Gastroesophageal sphincter (tissue), 4 donors: Measurements from ENCODE around the gene C14orf119. TPM values are rescaled to one million over a fixed set of nuclear protein-coding genes. Genes with fewer than 3 reads are reported as not detected.
A peak's percentile ranks its signal among the peaks of the same experiment; 100 is the strongest.
"Not testable (repeated sequence)": the region's sequence is repeated elsewhere in the genome, so short reads cannot be mapped to it uniquely, and the experiment has no call there.

Experiments
- ATAC-seq: fragments of 150-250 bp; one replicate; pipeline ENCODE4 v1.9.1; 2016; ENCODE audit warnings: mild to moderate bottlenecking, moderate library complexity
- H3K27ac ChIP-seq, 4 donors: fragments of 200-600 bp; sonication (generic) in 3 of 4; 1 replicate in 3 of 4; 2 replicates in 1 of 4; pipeline ENCODE4 v1.5.1; 2016 to 2019
- H3K27me3 ChIP-seq: fragments of 200-600 bp; sonication (generic); one replicate; pipeline ENCODE4 v1.5.1; 2019
- H3K36me3 ChIP-seq, 2 donors: fragments of 200-600 bp; sonication (generic); one replicate each; pipeline ENCODE4 v1.5.1; 2019; ENCODE audit warnings: control low read depth in 1 of 2
- H3K4me1 ChIP-seq, 3 donors: fragments of 200-600 bp; sonication (generic); 1 replicate in 2 of 3; 2 replicates in 1 of 3; pipeline ENCODE4 v1.5.1; 2016 to 2019; ENCODE audit warnings: control low read depth in 2 of 3
- H3K4me3 ChIP-seq, 2 donors: fragments of 200-600 bp; sonication (generic); one replicate each; pipeline ENCODE4 v1.5.1; 2019; ENCODE audit warnings: mild to moderate bottlenecking in 1 of 2, moderate library complexity in 1 of 2
- H3K9me3 ChIP-seq, 3 donors: fragments of 200-600 bp; sonication (generic); one replicate each; pipeline ENCODE4 v1.5.1; 2017 to 2019; ENCODE audit warnings: control low read depth in 2 of 3
- CTCF ChIP-seq, 4 experiments: fragments of 200-600 bp in 2 of 4; fragments of 450-650 bp in 2 of 4; sonication (generic) in 1 of 4; IDR thresholded peaks; one replicate each; pipeline ENCODE4 v1.5.1; 2017 to 2019; ENCODE audit warnings: antibody characterized with exemption in 4 of 4, mild to moderate bottlenecking in 2 of 4, moderate library complexity in 2 of 4
- EP300 ChIP-seq: sonication (generic); formaldehyde crosslinking; IDR thresholded peaks from one replicate; pipeline ENCODE4 v1.6.1; 2017; ENCODE audit warnings: antibody characterized with exemption, mild to moderate bottlenecking
- POLR2A ChIP-seq, 2 donors: fragments of 450-650 bp; IDR thresholded peaks; one replicate each; pipeline ENCODE4 v1.6.1; 2017; ENCODE audit warnings: antibody characterized with exemption in 2 of 2, mild to moderate bottlenecking in 2 of 2, moderate library complexity in 1 of 2
- POLR2AphosphoS5 ChIP-seq: sonication (generic); formaldehyde crosslinking; IDR thresholded peaks from one replicate; pipeline ENCODE4 v1.6.1; 2017; ENCODE audit warnings: antibody characterized with exemption
- WGBS, 2 donors: methylation state at CpG; one replicate each; pipeline ENCODE4 v1.1.5; 2018; ENCODE audit warnings: low coverage in 1 of 2; 5-methylcytosine and 5-hydroxymethylcytosine counted together
- total RNA-seq, 4 donors: library from RNA; depleted of rRNA; stranded (reverse); fragments of >200 nt; gene quantifications; one replicate each; pipeline ENCODE4 v1.1.0, GENCODE V29; 2016

Gene C14orf119
- total RNA-seq, 4 donors from 2014 or later, result 31.3 to 38.2 (median 33.4) TPM

DNA sequence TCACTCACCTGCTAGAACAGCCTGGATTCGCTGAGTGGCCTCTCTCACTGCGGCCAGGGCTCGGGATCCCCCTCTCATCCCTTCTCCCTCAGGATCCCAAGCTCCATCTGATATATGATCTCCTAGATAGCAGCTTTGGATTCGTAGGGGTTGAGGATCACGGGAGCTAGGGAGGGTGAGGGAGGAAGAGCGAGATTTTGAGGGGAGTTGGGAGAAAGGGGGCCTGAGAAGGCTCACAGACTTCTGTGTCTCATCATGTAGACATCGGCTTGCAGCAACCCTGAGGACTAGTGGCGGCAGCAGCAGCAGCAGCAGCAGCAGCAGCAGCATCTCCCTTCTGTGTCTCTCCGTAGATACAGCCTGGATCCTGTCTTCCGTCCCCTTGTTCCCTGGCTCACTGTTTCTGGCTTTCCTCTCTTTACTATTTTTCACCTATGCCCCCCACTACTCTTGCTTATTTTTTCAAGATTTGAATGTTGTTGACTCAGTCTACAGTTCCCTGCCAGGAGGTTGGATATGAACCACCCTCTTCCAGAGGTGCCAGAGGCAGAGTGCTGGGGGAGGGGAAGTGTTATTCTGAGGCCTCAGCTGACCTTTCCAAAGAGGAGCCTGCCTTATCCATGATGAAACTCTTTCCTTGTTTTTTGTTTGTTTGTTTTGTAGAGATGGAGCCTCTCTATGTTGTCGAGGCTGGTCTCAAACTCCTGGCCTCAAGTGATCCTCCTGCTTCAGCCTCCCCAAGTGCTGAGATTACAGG, 9.5 kb downstream of the C14orf119 start, which contains the start of gene CIROP:
TSS of gene CIROP (minus strand) at position 399 of the 757 bp plus-strand sequence. CDS start at position 330, 69 bp downstream.
- Histone ChIP-seq H3K4me1 (peaks cover 0 to 10% (median 0%) of the 10 kb centered on the region in 3 donors), H3K27me3 (no peaks in the 10 kb centered on the region), H3K36me3 (no peaks in the 10 kb centered on the region), H3K9me3 (no peaks in the 10 kb centered on the region), H3K4me3 (no peak within 1 kb of the TSS), H3K27ac (no peak within 1 kb of the TSS)
- peak; percentile 28 for ATAC-seq
- TF ChIP-seq EP300, result no peak
- no peak for TF ChIP-seq CTCF (IDR thresholded peaks at IDR 0.05)
- no peak for TF ChIP-seq POLR2A (IDR thresholded peaks at IDR 0.05)
- TF ChIP-seq POLR2AphosphoS5, result no peak
- WGBS, 2 donors, result 56 to 64% methylated on average over 7 to 10 of the region's 11 CpGs

DNA sequence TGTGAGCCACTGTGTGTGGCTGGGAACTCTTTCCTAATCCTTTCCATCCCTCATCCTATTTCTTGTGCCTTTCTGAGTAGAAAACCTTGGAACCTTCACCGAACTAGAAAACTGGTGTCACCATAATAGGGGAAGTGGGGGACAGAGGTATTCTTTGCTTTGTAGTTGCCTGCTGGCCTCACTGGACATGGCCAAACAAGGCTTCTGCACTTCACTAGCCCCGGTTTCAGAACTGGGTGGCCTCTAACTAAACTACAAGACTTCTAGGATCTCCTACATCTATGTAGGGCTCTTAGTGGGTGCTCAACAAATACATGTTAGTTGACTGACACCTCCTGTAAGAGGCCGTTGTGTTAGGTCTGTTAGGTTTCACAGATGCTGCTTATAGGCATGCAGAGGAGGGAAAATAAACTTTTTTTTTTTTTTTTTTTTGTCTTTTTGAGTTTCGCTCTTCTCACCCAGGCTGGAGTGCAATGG, 10.1 kb downstream of the C14orf119 start:
- peaks cover 0 to 10% (median 0%) of the 10 kb centered on the region in 3 donors for H3K4me1 ChIP-seq
- TF ChIP-seq CTCF (IDR thresholded peaks at IDR 0.05) (no peak), POLR2A (IDR thresholded peaks at IDR 0.05) (no peak), POLR2AphosphoS5 (no peak), EP300 (no peak)
- no peaks in the 10 kb centered on the region for H3K27me3 ChIP-seq
- H3K36me3 ChIP-seq, result no peaks in the 10 kb centered on the region
- no peak overlapping the region for H3K4me3 ChIP-seq
- H3K27ac ChIP-seq, result no peak overlapping the region
- no peaks in the 10 kb centered on the region for H3K9me3 ChIP-seq
- no peak for ATAC-seq
- WGBS, 2 donors, result 60 to 94% methylated on average over 1 to 3 of the region's 4 CpGs

DNA sequence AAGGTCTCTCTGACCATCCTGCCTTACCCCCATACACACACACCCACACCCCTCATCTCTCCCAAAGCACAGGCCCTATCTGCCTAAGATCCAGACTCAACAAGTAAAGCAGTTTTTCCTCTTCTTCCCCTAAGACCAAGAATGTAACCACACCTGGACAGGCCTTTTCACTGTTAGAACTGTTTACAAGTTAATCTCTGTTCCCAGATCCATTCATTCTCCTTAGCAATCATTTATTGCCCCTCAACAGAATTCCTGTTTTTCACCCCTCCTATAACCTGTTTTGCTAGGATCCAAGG, 11.4 kb downstream of the C14orf119 start:
- Histone ChIP-seq H3K27ac (no peak overlapping the region), H3K9me3 (no peaks in the 10 kb centered on the region), H3K4me1 (peaks cover 0 to 10% (median 0%) of the 10 kb centered on the region in 3 donors), H3K27me3 (peaks cover 10% of the 10 kb centered on the region), H3K4me3 (no peak overlapping the region), H3K36me3 (no peaks in the 10 kb centered on the region)
- no peak for ATAC-seq
- no peak for TF ChIP-seq POLR2A (IDR thresholded peaks at IDR 0.05)
- TF ChIP-seq EP300, result no peak
- no peak for TF ChIP-seq POLR2AphosphoS5
- TF ChIP-seq CTCF (IDR thresholded peaks at IDR 0.05), result no peak

GRCh38 chr14:23107620-23108019, 12.3 kb downstream of the C14orf119 start:
- H3K4me3 ChIP-seq, H3K27ac ChIP-seq, ATAC-seq, H3K9me3 ChIP-seq, H3K36me3 ChIP-seq: not testable (repeated sequence)
- H3K27me3 ChIP-seq, result peaks cover 17% of the 10 kb centered on the region
- H3K4me1 ChIP-seq, result peaks cover 0 to 10% (median 0%) of the 10 kb centered on the region in 3 donors
- WGBS, 2 donors, result 87 to 94% methylated on average over 3 of the region's 5 CpGs

DNA sequence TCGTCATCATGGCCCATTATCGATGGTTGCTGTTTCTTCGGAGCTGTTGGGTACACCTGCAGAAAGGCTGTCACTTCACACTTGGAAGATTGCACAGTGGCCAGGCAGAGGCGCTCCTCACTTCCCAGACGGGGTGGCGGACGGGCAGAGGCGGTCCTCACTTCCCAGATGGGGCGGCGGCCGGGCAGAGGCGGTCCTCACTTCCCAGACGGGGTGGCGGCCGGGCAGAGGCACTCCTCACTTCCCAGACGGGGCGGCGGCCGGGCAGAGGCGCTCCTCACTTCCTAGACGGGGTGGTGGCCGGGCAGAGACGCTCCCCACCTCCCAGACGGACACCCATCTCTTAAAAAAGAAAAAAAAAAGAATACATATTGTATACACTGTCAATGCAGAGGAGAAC, 12.9 kb downstream of the C14orf119 start:
- WGBS, 2 donors, result 84 to 90% methylated on average over 2 to 5 of the region's 24 CpGs
- not testable (repeated sequence) for H3K27ac ChIP-seq, H3K36me3 ChIP-seq, H3K4me3 ChIP-seq, H3K9me3 ChIP-seq, ATAC-seq
- Histone ChIP-seq H3K4me1 (peaks cover 0 to 10% (median 0%) of the 10 kb centered on the region in 3 donors), H3K27me3 (peaks cover 23% of the 10 kb centered on the region)

GRCh38 chr14:23109769-23110168, 14.5 kb downstream of the C14orf119 start:
- TF ChIP-seq POLR2A (IDR thresholded peaks at IDR 0.05) (no peak), POLR2AphosphoS5 (no peak), EP300 (no peak), CTCF (IDR thresholded peaks at IDR 0.05) (no peak)
- peaks cover 35% of the 10 kb centered on the region for H3K27me3 ChIP-seq

More at GRCh38 chr14:23109769-23110168, 14.5 kb downstream of the C14orf119 start:
- 93 to 100% methylated on average over 1 of the region's 1 CpG for WGBS, 2 donors
- H3K9me3 ChIP-seq, result no peaks in the 10 kb centered on the region
- peaks cover 0 to 4% (median 0%) of the 10 kb centered on the region in 3 donors for H3K4me1 ChIP-seq
- no peak overlapping the region for H3K27ac ChIP-seq
- ATAC-seq, result no peak
- no peaks in the 10 kb centered on the region for H3K36me3 ChIP-seq
- no peak overlapping the region for H3K4me3 ChIP-seq
